H1 (cell line): Measurements from ENCODE around the gene NID2. TPM values are rescaled to one million over a fixed set of nuclear protein-coding genes. Genes with fewer than 3 reads are reported as not detected.

ENCODE experiments used
- CTCF ChIA-PET: fragments of 300-600 bp; sonication (Branson Sonifier 250); formaldehyde crosslinking; loops from one replicate; lab custom pipeline; 2021; ENCODE audit not compliant: partially characterized antibody; lab: Charles Lee
- POLR2A ChIA-PET: fragments of 300-600 bp; sonication (Branson Sonifier 250); formaldehyde crosslinking; loops from one replicate; lab custom pipeline; 2021; ENCODE audit warnings: inconsistent platforms; ENCODE audit not compliant: partially characterized antibody; lab: Charles Lee
- DNase-seq, 2 experiments: peaks; one replicate each; pipeline versions ENCODE4 v3.0.0 to v3.0.0-alpha.2; 2010 to 2022; ENCODE audit warnings: low spot score in 2 of 2, low read depth in 1 of 2, mixed read lengths in 1 of 2
- FAIRE-seq: peaks from 2 replicates; lab custom pipeline; 2011; peaks lifted over from hg19 to GRCh38; lab: Jason Lieb, UNC
- H2AFZ ChIP-seq: 2 replicates; pipeline ENCODE4 v1.8.1; 2012; ENCODE audit warnings: low read length, inconsistent platforms
- H2AK5ac ChIP-seq: 2 replicates; pipeline ENCODE4 v1.6.1; 2013; ENCODE audit warnings: low read depth, low read length
- H2BK120ac ChIP-seq: replicated peaks from 2 replicates; pipeline ENCODE3; 2013; ENCODE audit warnings: low read depth, low read length, inconsistent platforms
- H2BK12ac ChIP-seq: 2 replicates; pipeline ENCODE4 v1.6.1; 2013; ENCODE audit warnings: low read depth, low read length
- H2BK15ac ChIP-seq: 2 replicates; pipeline ENCODE4 v1.6.1; 2013; ENCODE audit warnings: low read length
- H2BK20ac ChIP-seq: 2 replicates; pipeline ENCODE4 v1.6.1; 2013; ENCODE audit warnings: low read length
- H2BK5ac ChIP-seq: 2 replicates; pipeline ENCODE4 v1.6.1; 2013; ENCODE audit warnings: low read depth, low read length
- H3K14ac ChIP-seq: 2 replicates; pipeline ENCODE4 v1.6.1; 2013; ENCODE audit warnings: inconsistent platforms; ENCODE audit not compliant: insufficient read length
- H3K18ac ChIP-seq: 2 replicates; pipeline ENCODE4 v1.6.1; 2013; ENCODE audit warnings: low read length; ENCODE audit errors: extremely low read depth
- H3K23ac ChIP-seq: 2 replicates; pipeline ENCODE4 v1.6.1; 2013; ENCODE audit warnings: inconsistent platforms; ENCODE audit not compliant: insufficient read length
- H3K23me2 ChIP-seq: 2 replicates; pipeline ENCODE4 v1.6.1; 2013; ENCODE audit warnings: low read depth, low read length
- H3K27ac ChIP-seq: 2 replicates; pipeline ENCODE4 v1.6.1; 2011; ENCODE audit warnings: low read depth, low read length, inconsistent platforms
- H3K27me3 ChIP-seq, 4 experiments: replicated peaks in 1 of 4; 1 replicate in 1 of 4; 2 replicates in 3 of 4; pipeline versions ENCODE4 v1.6.1 to v1.8.1; 2011 to 2013; ENCODE audit warnings: low read length in 3 of 4, mild to moderate bottlenecking in 3 of 4, inconsistent platforms in 2 of 4, mixed read lengths in 2 of 4, moderate library complexity in 1 of 4; ENCODE audit not compliant: control insufficient read depth in 3 of 4, insufficient read depth in 3 of 4; ENCODE audit errors: extremely low read depth in 1 of 4
- H3K36me3 ChIP-seq, 4 experiments: 2 replicates each; pipeline versions ENCODE4 v1.6.1 to v1.8.1; 2011 to 2013; ENCODE audit warnings: mild to moderate bottlenecking in 4 of 4, low read length in 3 of 4, moderate library complexity in 2 of 4, control low read depth in 1 of 4, inconsistent platforms in 1 of 4; ENCODE audit not compliant: insufficient read depth in 4 of 4, control insufficient read depth in 2 of 4
- H3K4ac ChIP-seq: replicated peaks from 2 replicates; pipeline ENCODE3; 2013; ENCODE audit warnings: low read length, low read depth, mixed read lengths, inconsistent platforms; ENCODE audit not compliant: insufficient read length
- H3K4me1 ChIP-seq, 4 experiments: replicated peaks in 1 of 4; 1 replicate in 1 of 4; 2 replicates in 3 of 4; pipeline versions ENCODE4 v1.6.1 to v1.8.1; 2011 to 2013; ENCODE audit warnings: low read length in 3 of 4, inconsistent platforms in 2 of 4, mixed read lengths in 1 of 4; ENCODE audit not compliant: insufficient read depth in 4 of 4, control insufficient read depth in 3 of 4
- H3K4me2 ChIP-seq, 2 experiments: 2 replicates each; pipeline versions ENCODE4 v1.6.1 to v1.8.1; 2011 to 2013; ENCODE audit warnings: low read depth in 2 of 2, low read length in 2 of 2, control low read depth in 1 of 2, inconsistent platforms in 1 of 2, mild to moderate bottlenecking in 1 of 2; ENCODE audit not compliant: insufficient read depth in 1 of 2
- H3K4me3 ChIP-seq, 4 experiments: fragments of 200-600, 300-600 bp in 1 of 4; sonication (generic), shearing (Covaris generic), sonication (Bioruptor Twin) in 1 of 4; 2 replicates each; pipeline versions ENCODE4 v1.5.1 to v1.8.1; 2011 to 2016; ENCODE audit warnings: low read length in 4 of 4, low read depth in 3 of 4, control low read depth in 2 of 4, inconsistent platforms in 2 of 4, mild to moderate bottlenecking in 2 of 4, mixed read lengths in 1 of 4, moderate library complexity in 1 of 4; ENCODE audit not compliant: insufficient read depth in 2 of 4; ENCODE audit errors: extremely low read depth in 1 of 4
- H3K56ac ChIP-seq: replicated peaks from 2 replicates; pipeline ENCODE3; 2013; ENCODE audit warnings: low read depth, mild to moderate bottlenecking, mixed read lengths, low read length, inconsistent platforms; ENCODE audit not compliant: insufficient read length
- H3K79me1 ChIP-seq: 2 replicates; pipeline ENCODE4 v1.6.1; 2013; ENCODE audit warnings: low read depth, low read length, control low read depth
- H3K79me2 ChIP-seq, 2 experiments: 2 replicates each; pipeline versions ENCODE4 v1.6.1 to v1.8.1; 2012 to 2013; ENCODE audit warnings: low read length in 2 of 2, mild to moderate bottlenecking in 2 of 2, inconsistent platforms in 1 of 2; ENCODE audit not compliant: insufficient read depth in 2 of 2, control insufficient read depth in 1 of 2
- H3K9ac ChIP-seq, 4 experiments: replicated peaks in 1 of 4; 1 replicate in 1 of 4; 2 replicates in 3 of 4; pipeline versions ENCODE4 v1.6.1 to v1.8.1; 2011 to 2013; ENCODE audit warnings: low read depth in 3 of 4, low read length in 3 of 4, control low read depth in 2 of 4, mild to moderate bottlenecking in 2 of 4, moderate library complexity in 2 of 4, inconsistent platforms in 1 of 4; ENCODE audit errors: extremely low read depth in 1 of 4
- H3K9me3 ChIP-seq, 2 experiments: 2 replicates each; pipeline versions ENCODE4 v1.6.1 to v1.8.1; 2012 to 2013; ENCODE audit warnings: mild to moderate bottlenecking in 2 of 2, moderate library complexity in 2 of 2, control low read depth in 1 of 2, inconsistent platforms in 1 of 2, low read depth in 1 of 2, low read length in 1 of 2, mixed read lengths in 1 of 2; ENCODE audit not compliant: insufficient read depth in 2 of 2
- H4K20me1 ChIP-seq, 2 experiments: replicated peaks in 1 of 2; 2 replicates each; pipeline versions ENCODE3 to v1.8.1; 2011 to 2013; ENCODE audit warnings: inconsistent platforms in 2 of 2, low read length in 2 of 2, mild to moderate bottlenecking in 1 of 2; ENCODE audit not compliant: insufficient read depth in 2 of 2, control insufficient read depth in 1 of 2
- H4K5ac ChIP-seq: 2 replicates; pipeline ENCODE4 v1.6.1; 2013; ENCODE audit warnings: low read length, low read depth, mixed read lengths, inconsistent platforms; ENCODE audit not compliant: insufficient read length
- H4K8ac ChIP-seq: 2 replicates; pipeline ENCODE4 v1.8.0; 2013; ENCODE audit warnings: mild to moderate bottlenecking, moderate library complexity, low read length, inconsistent platforms; ENCODE audit not compliant: insufficient read depth; ENCODE audit errors: extremely low read depth
- H4K91ac ChIP-seq: replicated peaks from 2 replicates; pipeline ENCODE3; 2013; ENCODE audit warnings: low read length, mixed read lengths, inconsistent platforms; ENCODE audit not compliant: insufficient read length
- CTBP2 ChIP-seq: IDR thresholded peaks from 2 replicates; pipeline ENCODE4 v1.7.0; 2011; ENCODE audit warnings: borderline replicate concordance, mild to moderate bottlenecking, moderate library complexity, mixed read lengths, low read length; ENCODE audit not compliant: insufficient read depth, insufficient read length
- JUND ChIP-seq: IDR thresholded peaks from 2 replicates; pipeline ENCODE4 v1.6.1; 2011; ENCODE audit warnings: mild to moderate bottlenecking, improper control_type of control experiment, low read length
- NANOG ChIP-seq: IDR thresholded peaks from 2 replicates; pipeline ENCODE4 v1.6.1; 2011; ENCODE audit warnings: low read length, low read depth, mild to moderate bottlenecking, inconsistent platforms; ENCODE audit not compliant: insufficient read depth, poor library complexity, severe bottlenecking
- POLR2A ChIP-seq, 2 experiments: IDR thresholded peaks; 1 replicate in 1 of 2; 2 replicates in 1 of 2; pipeline ENCODE4 v1.6.1; 2011; ENCODE audit warnings: low read depth in 2 of 2, low read length in 2 of 2, mild to moderate bottlenecking in 2 of 2; ENCODE audit errors: control extremely low read depth in 1 of 2
- POLR2AphosphoS5 ChIP-seq: IDR thresholded peaks from 2 replicates; pipeline ENCODE4 v1.6.1; 2011; ENCODE audit warnings: low read depth, low read length
- RAD21 ChIP-seq, 2 experiments: IDR thresholded peaks in 1 of 2; conservative IDR thresholded peaks in 1 of 2; 2 replicates each; pipeline ENCODE4 v1.6.1; 2011; ENCODE audit warnings: low read depth in 2 of 2, low read length in 2 of 2, improper control_type of control experiment in 1 of 2, inconsistent platforms in 1 of 2, mild to moderate bottlenecking in 1 of 2, moderate library complexity in 1 of 2
- polyA plus RNA-seq, 7 experiments: library from polyadenylated mRNA; depleted of rRNA in 3 of 7; stranded (reverse) in 5 of 7; unstranded in 2 of 7; fragments of >200 nt in 5 of 7; fragments of 200-250 nt in 2 of 7; gene quantifications; 1 replicate in 5 of 7; 2 replicates in 1 of 7; 4 replicates in 1 of 7; pipeline versions ENCODE4 v1.2.1 to v1.2.3, GENCODE V29; 2011 to 2013; ENCODE audit warnings: missing spikeins in 2 of 7, mixed read lengths in 2 of 7
- total RNA-seq: library from RNA; stranded (reverse); fragmentation: NEBNext Ultra II Directional; extraction: Animal tissue kit (Norgen Biotek cat#: 25700); gene quantifications from 2 replicates; pipeline ENCODE4 v1.2.1, GENCODE V29; 2021

Gene NID2
- total and polyA plus RNA-seq, 2 of the 8 experiments (the other 6 are each of a cell fraction or from before 2014, with no cell fraction given), result 6.1 to 12.6 TPM

DNA sequence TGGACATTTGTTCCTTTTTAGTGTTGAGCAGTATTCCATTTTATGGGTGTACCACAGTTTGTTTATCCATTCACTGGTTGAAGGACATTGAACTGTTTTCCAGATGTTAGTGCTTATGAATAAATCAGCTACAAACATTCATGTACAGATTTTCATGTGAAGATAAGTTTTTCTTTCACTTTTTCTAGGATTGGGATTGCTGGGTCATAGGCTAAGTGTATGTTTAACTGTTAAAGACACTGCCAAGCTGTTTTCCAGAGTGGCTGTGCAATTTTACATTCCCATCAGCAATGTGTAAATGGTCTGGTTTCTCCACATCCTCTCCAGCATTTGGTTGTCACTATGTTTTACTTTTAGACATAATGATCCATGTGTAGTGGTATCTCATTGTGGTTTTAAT, 14.0 kb upstream of the NID2 start:
- no peak for FAIRE-seq
- H2BK15ac ChIP-seq, result no peak overlapping the region
- no peaks in the 10 kb centered on the region; the same call in 1 of the 2 replicates for H3K23me2 ChIP-seq
- no peak overlapping the region for H3K23ac ChIP-seq
- no peak overlapping the region for H2BK5ac ChIP-seq
- no peak overlapping the region for H2AK5ac ChIP-seq
- no peak overlapping the region for H4K8ac ChIP-seq
- POLR2A ChIA-PET, result interaction anchor here (0.9 to 1.2 kb wide), 2 partner anchors 14 to 89 kb away, joined by 3 read pairs; partner anchors contain the start of gene NID2
- TF ChIP-seq RAD21 (IDR thresholded peaks at IDR 0.05 in 1 of 2, conservative IDR thresholded peaks at IDR 0.05 in 1 of 2; ENCODE audit: low read depth in 2 of 2, low read length in 2 of 2) (no peak), JUND (no peak), NANOG (no peak), POLR2AphosphoS5 (no peak), CTBP2 (no peak), POLR2A (IDR thresholded peaks at IDR 0.05; ENCODE audit: control extremely low read depth in 1 of 2, low read depth in 2 of 2, low read length in 2 of 2) (no peak)
- TF ChIP-seq, all 59 proteins: peak for 0
- no peak overlapping the region for H2BK12ac ChIP-seq
- no peaks in the 10 kb centered on the region for H3K4me1 ChIP-seq
- H2BK120ac ChIP-seq, result no peak overlapping the region
- no peaks in the 10 kb centered on the region for H3K27me3 ChIP-seq
- H3K4me2 ChIP-seq, result no peak overlapping the region
- H3K27ac ChIP-seq, result no peak overlapping the region
- H3K79me1 ChIP-seq, result no peaks in the 10 kb centered on the region
- H2BK20ac ChIP-seq, result no peak overlapping the region
- H3K18ac ChIP-seq, result no peak overlapping the region
- no peak overlapping the region for H4K91ac ChIP-seq
- H2AFZ ChIP-seq, result no peak overlapping the region
- 0 out of 4 replicates have a peak, but pooled peaks cover 0 to 3% of the 10 kb centered on the region in 2 experiments for H3K9me3 ChIP-seq
- no peak overlapping the region for H3K4me3 ChIP-seq
- DNase-seq, result no peak
- no peaks in the 10 kb centered on the region for H4K20me1 ChIP-seq
- CTCF ChIA-PET, result interaction anchor here (0.5 to 8.1 kb wide), 5 partner anchors 12 to 104 kb away, joined by 3 to 70 read pairs (median 5); partner anchors contain the start of gene NID2
- H4K5ac ChIP-seq, result no peak overlapping the region
- no peak overlapping the region for H3K56ac ChIP-seq
- H3K4ac ChIP-seq, result no peak overlapping the region
- no peak overlapping the region for H3K9ac ChIP-seq
- no peak overlapping the region for H3K14ac ChIP-seq
- no peaks in the 10 kb centered on the region for H3K79me2 ChIP-seq
- H3K36me3 ChIP-seq, result no peaks in the 10 kb centered on the region
